HEK293T (cell line): ENCODE data around the gene HIGD1A.

Experiments used
- ARNT ChIP-seq: fragments of 450-650 bp; IDR thresholded peaks from 2 replicates; pipeline ENCODE4 v1.6.1; 2017; ENCODE audit warnings: mild to moderate bottlenecking
- BHLHE40 ChIP-seq: fragments of 450-650 bp; IDR thresholded peaks from 2 replicates; pipeline ENCODE4 v1.6.1; 2016; ENCODE audit warnings: mild to moderate bottlenecking, moderate library complexity, borderline replicate concordance
- ELF4 ChIP-seq: fragments of 450-650 bp; IDR thresholded peaks from 2 replicates; pipeline ENCODE4 v1.6.1; 2017; ENCODE audit warnings: antibody characterized with exemption
- FOXK2 ChIP-seq: fragments of 450-650 bp; IDR thresholded peaks from 2 replicates; pipeline ENCODE4 v1.6.1; 2016; ENCODE audit warnings: mild to moderate bottlenecking
- HDGF ChIP-seq: fragments of 450-650 bp; IDR thresholded peaks from 2 replicates; pipeline ENCODE4 v1.6.1; 2017; ENCODE audit warnings: antibody characterized with exemption, borderline replicate concordance
- L3MBTL2 ChIP-seq: fragments of 450-650 bp; conservative IDR thresholded peaks from 2 replicates; pipeline ENCODE4 v1.6.1; 2016; ENCODE audit warnings: mild to moderate bottlenecking
- NFRKB ChIP-seq: fragments of 450-650 bp; IDR thresholded peaks from 2 replicates; pipeline ENCODE4 v1.6.1; 2016; ENCODE audit warnings: mild to moderate bottlenecking, moderate library complexity
- PKNOX1 ChIP-seq: fragments of 450-650 bp; IDR thresholded peaks from 2 replicates; pipeline ENCODE4 v1.6.1; 2016
- SP1 ChIP-seq: fragments of 450-650 bp; IDR thresholded peaks from 2 replicates; pipeline ENCODE4 v1.6.1; 2017
- SUZ12 ChIP-seq: fragments of 450-650 bp; IDR thresholded peaks from 2 replicates; pipeline ENCODE4 v1.6.1; 2016; ENCODE audit warnings: mild to moderate bottlenecking
- ZNF384 ChIP-seq: fragments of 450-650 bp; IDR thresholded peaks from 2 replicates; pipeline ENCODE4 v1.6.1; 2016

GRCh38 chr3:42804831-42805132 is 492 bp upstream of the HIGD1A start:
- TF ChIP-seq ZNF384 (no peak), PKNOX1 (no peak), HDGF (0 out of 2 replicates have a peak, but pooled peaks have one; percentile 16), L3MBTL2 (no peak), NFRKB (no peak), SP1 (no peak), SUZ12 (no peak), ELF4 (no peak), BHLHE40 (no peak), FOXK2 (no peak), ARNT (no peak)
